Measurements from ENCODE around the gene SHISAL1. TPM values are rescaled to one million over a fixed set of nuclear protein-coding genes. Genes with fewer than 3 reads are reported as not detected.

Gene SHISAL1
- total RNA-seq, 2 experiments from 2014 or later = not detected

DNA sequence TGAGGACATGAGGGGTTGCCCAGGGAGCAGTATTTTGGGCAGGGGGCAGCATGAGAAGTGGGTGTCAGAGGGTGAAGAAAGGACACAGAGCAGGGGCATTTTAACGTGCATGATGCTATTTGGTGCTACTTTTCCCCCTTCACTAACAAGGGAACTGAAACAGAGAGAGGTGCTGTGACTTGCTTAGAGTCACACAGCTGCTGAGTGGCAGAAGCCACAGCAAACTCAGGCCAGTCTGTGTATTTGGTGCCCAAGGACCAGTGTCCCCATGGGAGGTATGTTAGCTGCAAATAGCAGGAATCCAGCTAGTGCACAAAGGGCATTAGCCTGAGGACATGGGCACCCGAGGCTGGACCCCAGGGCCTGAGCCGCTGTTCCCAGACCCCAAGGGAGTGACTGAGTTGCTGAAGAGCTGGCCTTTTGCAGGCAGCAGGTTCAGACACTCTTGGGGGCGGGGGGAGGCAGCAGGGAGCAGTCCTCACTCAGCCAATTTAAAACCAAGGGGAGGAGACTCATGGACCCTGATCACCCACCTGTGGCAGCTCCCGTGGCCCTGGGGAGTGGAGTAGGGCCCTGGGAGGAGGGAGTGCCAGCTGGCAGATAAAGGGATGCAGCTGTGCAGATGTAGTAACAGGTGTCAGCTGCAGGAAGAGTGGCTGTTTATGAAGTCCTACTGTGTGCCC, 117.4 kb downstream of the SHISAL1 start:
- no peaks in the 10 kb centered on the region for H3K27me3 Mint-ChIP-seq
- H3K4me3 Mint-ChIP-seq = no peak overlapping the region
- H3K27ac Mint-ChIP-seq = no peak overlapping the region
- H3K36me3 Mint-ChIP-seq = peaks cover 40% of the 10 kb centered on the region
- DNase-seq = no peak
- H3K4me1 Mint-ChIP-seq = peaks cover 39% of the 10 kb centered on the region
- H3K9me3 Mint-ChIP-seq = peaks cover 4% of the 10 kb centered on the region

GRCh38 chr22:44194569-44194968, 118.2 kb downstream of the SHISAL1 start:
- Mint-ChIP-seq H3K9me3 (peaks cover 4% of the 10 kb centered on the region), H3K36me3 (peaks cover 39% of the 10 kb centered on the region), H3K4me1 (peaks cover 36% of the 10 kb centered on the region), H3K27me3 (no peaks in the 10 kb centered on the region), H3K4me3 (no peak overlapping the region), H3K27ac (no peak overlapping the region)
- no peak for DNase-seq

Other genes starting within 250 kb of the SHISAL1 start
- gene PARVG, start 132.0 kb downstream of the SHISAL1 start, total RNA-seq = 10 to 100 TPM; 68.7 to 72.9 TPM
- 10 to 100 TPM; 13.6 to 14.2 TPM for gene RTL6, start 185.3 kb upstream of the SHISAL1 start, total RNA-seq

Data from activated naive CD8-positive, alpha-beta T cell treated with anti-CD3 and anti-CD28 coated beads for 36 hours (primary cell).